RCC 7860 (cell line): Measurements from ENCODE around the gene GTF2A1L.
A peak's percentile ranks its signal among the peaks of the same experiment; 100 is the strongest.
"Not testable (repeated sequence)": the region's sequence is repeated elsewhere in the genome, so short reads cannot be mapped to it uniquely, and the experiment has no call there.

Experiments
- DNase-seq: peaks from one replicate; pipeline ENCODE4 v3.0.0-alpha.2; 2015; ENCODE audit warnings: low spot score
- FAIRE-seq: peaks from 2 replicates; lab custom pipeline; 2012; peaks lifted over from hg19 to GRCh38; lab: Jason Lieb, UNC

The GTF2A1L gene

GRCh38 chr2:48607307-48608014, 10.2 kb upstream of the GTF2A1L start:
- peak; percentile 27 for DNase-seq
- FAIRE-seq: no peak

- no peak for DNase-seq
- FAIRE-seq: no peak
Observed at GRCh38 chr2:48613211-48613610, 4.4 kb upstream of the GTF2A1L start.

- FAIRE-seq, DNase-seq: not testable (repeated sequence)
Observed at GRCh38 chr2:48614581-48614980, 3.1 kb upstream of the GTF2A1L start.

- DNase-seq (no peak), FAIRE-seq (no peak)
Observed at GRCh38 chr2:48619526-48619925, 1.9 kb downstream of the GTF2A1L start.

- FAIRE-seq: no peak
- DNase-seq: no peak
Observed at GRCh38 chr2:48620604-48621003, 2.9 kb downstream of the GTF2A1L start.

DNA sequence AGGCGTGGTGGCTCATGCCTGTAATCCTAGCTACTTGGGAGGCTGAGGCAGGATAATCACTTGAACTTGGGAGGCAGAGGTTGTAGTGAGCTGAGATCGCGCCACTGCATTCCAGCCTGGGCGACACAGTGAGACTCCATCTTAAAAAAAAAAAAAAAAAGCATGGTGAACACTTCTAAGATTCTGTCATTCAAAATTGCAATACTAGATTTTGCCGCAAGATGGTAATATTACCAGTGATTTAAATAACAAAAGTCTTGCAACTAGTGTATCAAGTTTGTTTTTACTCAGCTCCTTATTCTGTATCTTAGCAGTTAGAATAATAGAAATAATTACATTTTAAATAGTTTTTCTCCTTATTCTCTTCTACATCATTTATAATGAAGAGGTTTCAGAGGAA, 5.0 kb downstream of the GTF2A1L start:
- not testable (repeated sequence) for DNase-seq
- peak; percentile 39 for FAIRE-seq

GRCh38 chr2:48624696-48625095, 7.0 kb downstream of the GTF2A1L start:
- DNase-seq: no peak
- no peak for FAIRE-seq

- DNase-seq (no peak), FAIRE-seq (no peak)
Observed at GRCh38 chr2:48626047-48626446, 8.4 kb downstream of the GTF2A1L start.

- no peak for FAIRE-seq
Observed at GRCh38 chr2:48633143-48633542, 15.5 kb downstream of the GTF2A1L start.

GRCh38 chr2:48635786-48636185, 18.1 kb downstream of the GTF2A1L start:
- FAIRE-seq (no peak), DNase-seq (no peak)

More at GRCh38 chr2:48633143-48633542, 15.5 kb downstream of the GTF2A1L start:
- DNase-seq: no peak

DNA sequence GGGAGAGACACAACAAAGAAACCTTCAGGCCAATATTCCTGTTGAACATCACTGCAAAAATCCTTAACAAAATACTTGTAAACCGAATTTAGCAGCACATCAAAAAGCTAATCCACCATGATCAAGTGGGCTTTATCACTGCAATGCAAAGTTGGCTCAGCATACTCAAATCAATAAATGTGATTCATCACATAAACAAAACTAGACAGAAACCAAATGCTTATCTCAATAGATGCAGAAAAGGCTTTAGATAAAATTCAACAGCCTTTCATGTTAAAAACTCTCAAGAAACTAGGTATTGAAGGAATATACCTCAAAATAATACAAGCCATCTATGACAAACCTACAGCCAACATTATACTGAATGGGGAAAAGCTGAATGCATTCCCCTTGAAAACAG, 20.6 kb downstream of the GTF2A1L start:
- no peak for DNase-seq
- FAIRE-seq: no peak

- FAIRE-seq: no peak
Observed at GRCh38 chr2:48651158-48651790, 33.6 kb downstream of the GTF2A1L start.

GRCh38 chr2:48668992-48669391, 51.3 kb downstream of the GTF2A1L start:
- no peak for DNase-seq
- no peak for FAIRE-seq

More at GRCh38 chr2:48651158-48651790, 33.6 kb downstream of the GTF2A1L start:
- DNase-seq: no peak

DNA sequence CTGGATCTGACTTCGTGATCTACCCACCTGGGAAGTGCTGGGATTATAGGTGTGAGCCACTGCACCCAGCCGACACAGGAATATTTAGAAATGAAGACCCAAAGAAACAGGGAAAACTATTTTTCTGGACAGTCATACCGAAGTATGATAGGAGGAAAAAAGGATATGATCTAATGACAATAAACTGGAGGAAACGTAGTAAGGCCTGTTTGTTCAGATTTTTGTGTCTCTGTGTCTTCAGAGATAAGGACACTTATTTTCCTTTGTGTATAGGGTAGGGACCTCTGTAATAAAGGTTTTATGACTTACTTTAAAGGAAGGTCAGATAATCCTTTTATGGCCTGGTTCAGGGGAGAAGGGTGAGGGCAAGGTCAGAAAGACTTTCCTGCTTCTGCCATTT, 55.9 kb downstream of the GTF2A1L start:
- DNase-seq (no peak), FAIRE-seq (no peak)

- DNase-seq (no peak), FAIRE-seq (no peak)
Observed at GRCh38 chr2:48674933-48675332, 57.3 kb downstream of the GTF2A1L start.

GRCh38 chr2:48677450-48677849, 59.8 kb downstream of the GTF2A1L start:
- FAIRE-seq: no peak
- DNase-seq: no peak

DNA sequence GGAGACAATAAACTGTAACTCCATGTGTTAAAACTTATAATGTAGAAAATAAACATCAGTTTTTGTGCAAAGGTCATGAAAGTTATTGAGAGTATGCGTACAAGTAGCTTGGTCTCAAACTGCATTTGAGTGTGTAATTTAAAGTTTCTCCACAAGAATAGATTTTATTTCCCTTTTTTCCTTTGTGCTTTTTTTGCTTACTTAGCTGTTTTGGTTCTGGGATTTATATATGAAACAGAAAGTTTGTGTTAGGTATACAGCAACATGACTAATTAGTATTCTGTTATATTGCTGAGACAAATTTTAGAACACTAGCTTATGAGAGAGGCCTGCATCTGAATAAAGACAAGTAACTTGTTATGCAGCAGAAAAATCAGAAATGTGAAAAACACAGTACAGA, 67.5 kb downstream of the GTF2A1L start:
- no peak for FAIRE-seq
- DNase-seq: no peak

DNA sequence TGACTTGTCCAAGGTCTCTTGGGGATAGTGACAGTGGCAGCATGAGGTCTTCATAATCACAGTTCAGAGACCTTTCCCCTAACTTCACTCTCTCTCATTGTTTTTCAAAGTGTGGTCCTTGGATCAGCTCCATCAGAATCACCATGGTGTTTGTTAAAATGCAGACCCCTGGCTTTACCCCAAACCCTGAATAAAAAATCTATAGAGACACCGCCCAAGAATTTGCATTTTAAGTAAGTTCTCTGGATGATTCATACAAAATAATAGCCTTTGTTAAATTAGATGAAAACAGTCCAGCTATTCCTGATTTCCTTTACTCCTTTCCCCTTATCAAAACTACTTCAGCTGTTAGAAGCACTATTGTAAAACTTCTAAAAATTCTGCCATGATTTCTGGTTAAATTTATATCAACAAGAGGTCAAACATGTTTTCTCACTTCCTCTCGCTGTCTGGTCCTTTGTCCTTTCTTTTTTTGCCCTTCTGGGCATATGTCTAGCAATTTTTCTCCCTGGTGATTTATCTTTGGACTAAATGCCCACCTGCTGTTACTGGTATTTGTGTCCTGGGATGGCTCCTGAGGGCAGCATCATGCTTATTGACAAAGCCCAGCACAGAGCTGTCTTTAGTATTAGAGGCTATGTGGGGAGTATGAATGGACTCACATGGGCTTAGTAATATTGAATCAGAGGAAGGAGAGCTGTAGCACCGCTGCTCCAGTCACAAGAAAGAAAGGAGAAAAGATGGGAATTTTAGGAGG, 74.5 kb downstream of the GTF2A1L start:
- no peak for FAIRE-seq

GRCh38 chr2:48693066-48693465, 75.4 kb downstream of the GTF2A1L start:
- DNase-seq (no peak), FAIRE-seq (no peak)

More for the DNA sequence above, 74.5 kb downstream of the GTF2A1L start:
- no peak for DNase-seq

- DNase-seq (no peak), FAIRE-seq (no peak)
Observed at GRCh38 chr2:48693645-48694044, 76.0 kb downstream of the GTF2A1L start.

GRCh38 chr2:48694149-48694548, 76.5 kb downstream of the GTF2A1L start:
- DNase-seq: no peak
- FAIRE-seq: no peak

DNA sequence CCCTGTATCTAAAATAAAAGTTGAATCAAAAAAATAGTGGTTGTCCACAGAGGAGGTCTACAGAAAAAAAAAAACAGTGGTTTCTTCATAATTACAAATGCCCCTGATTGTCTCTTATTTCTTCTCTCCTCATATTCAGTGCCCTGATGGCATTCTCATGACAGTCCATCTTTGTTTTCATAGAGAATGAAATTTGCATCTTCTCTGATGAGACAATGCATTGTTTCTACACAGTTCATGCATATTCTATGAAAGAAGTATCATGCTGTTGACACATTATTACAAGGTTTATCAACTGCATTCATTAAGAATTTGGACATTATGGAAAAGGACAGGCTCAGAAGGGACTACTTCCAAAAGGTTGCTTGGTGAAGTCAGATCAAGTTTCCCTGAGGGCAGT, 78.3 kb downstream of the GTF2A1L start:
- FAIRE-seq (no peak), DNase-seq (no peak)
